Gastroesophageal sphincter (tissue), 4 donors: ENCODE results near the gene ARFIP1. TPM values are rescaled to one million over a fixed set of nuclear protein-coding genes. Genes with fewer than 3 reads are reported as not detected.

Experiments
- ATAC-seq: fragments of 150-250 bp; one replicate; pipeline ENCODE4 v1.9.1; 2016; ENCODE audit warnings: mild to moderate bottlenecking, moderate library complexity
- H3K27ac ChIP-seq, 4 donors: fragments of 200-600 bp; sonication (generic) in 3 of 4; 1 replicate in 3 of 4; 2 replicates in 1 of 4; pipeline ENCODE4 v1.5.1; 2016 to 2019
- H3K27me3 ChIP-seq: fragments of 200-600 bp; sonication (generic); one replicate; pipeline ENCODE4 v1.5.1; 2019
- H3K36me3 ChIP-seq, 2 donors: fragments of 200-600 bp; sonication (generic); one replicate each; pipeline ENCODE4 v1.5.1; 2019; ENCODE audit warnings: control low read depth in 1 of 2
- H3K4me1 ChIP-seq, 3 donors: fragments of 200-600 bp; sonication (generic); 1 replicate in 2 of 3; 2 replicates in 1 of 3; pipeline ENCODE4 v1.5.1; 2016 to 2019; ENCODE audit warnings: control low read depth in 2 of 3
- H3K4me3 ChIP-seq, 2 donors: fragments of 200-600 bp; sonication (generic); one replicate each; pipeline ENCODE4 v1.5.1; 2019; ENCODE audit warnings: mild to moderate bottlenecking in 1 of 2, moderate library complexity in 1 of 2
- H3K9me3 ChIP-seq, 3 donors: fragments of 200-600 bp; sonication (generic); one replicate each; pipeline ENCODE4 v1.5.1; 2017 to 2019; ENCODE audit warnings: control low read depth in 2 of 3
- EP300 ChIP-seq: sonication (generic); formaldehyde crosslinking; IDR thresholded peaks from one replicate; pipeline ENCODE4 v1.6.1; 2017; ENCODE audit warnings: antibody characterized with exemption, mild to moderate bottlenecking
- POLR2A ChIP-seq, 2 donors: fragments of 450-650 bp; IDR thresholded peaks; one replicate each; pipeline ENCODE4 v1.6.1; 2017; ENCODE audit warnings: antibody characterized with exemption in 2 of 2, mild to moderate bottlenecking in 2 of 2, moderate library complexity in 1 of 2
- POLR2AphosphoS5 ChIP-seq: sonication (generic); formaldehyde crosslinking; IDR thresholded peaks from one replicate; pipeline ENCODE4 v1.6.1; 2017; ENCODE audit warnings: antibody characterized with exemption
- WGBS, 2 donors: methylation state at CpG; one replicate each; pipeline ENCODE4 v1.1.5; 2018; ENCODE audit warnings: low coverage in 1 of 2; 5-methylcytosine and 5-hydroxymethylcytosine counted together
- total RNA-seq, 4 donors: library from RNA; depleted of rRNA; stranded (reverse); fragments of >200 nt; gene quantifications; one replicate each; pipeline ENCODE4 v1.1.0, GENCODE V29; 2016
- TF ChIP-seq, protein P1 (sequence below), 4 experiments: fragments of 200-600 bp in 2 of 4; fragments of 450-650 bp in 2 of 4; sonication (generic) in 1 of 4; IDR thresholded peaks; one replicate each; pipeline ENCODE4 v1.5.1; 2017 to 2019; ENCODE audit warnings: antibody characterized with exemption in 4 of 4, mild to moderate bottlenecking in 2 of 4, moderate library complexity in 2 of 4

ARFIP1 gene
- total RNA-seq, 4 donors from 2014 or later = 26.6 to 34.9 (median 29.5) TPM

DNA sequence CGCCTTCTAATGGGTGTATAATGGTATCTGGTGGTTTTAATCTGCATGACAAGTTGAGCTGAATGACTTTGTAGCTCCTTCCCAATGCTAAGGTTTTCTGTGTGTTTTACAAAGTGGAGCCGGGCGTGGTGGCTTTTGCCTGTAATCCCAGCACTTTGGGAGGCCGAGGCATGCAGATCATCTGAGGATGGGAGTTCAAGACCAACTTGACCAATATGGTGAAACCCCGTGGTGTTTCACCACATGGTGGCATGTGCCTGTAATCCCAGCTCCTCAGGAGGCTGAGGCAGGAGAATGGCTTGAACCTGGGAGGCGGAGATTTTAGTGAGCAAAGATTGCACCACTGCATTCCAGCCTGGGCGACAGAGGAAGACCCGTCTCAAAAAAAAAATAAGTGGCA lies 28.9 kb downstream of the ARFIP1 start:
- Histone ChIP-seq H3K4me1 (peaks cover 0 to 21% (median 3%) of the 10 kb centered on the region in 3 donors), H3K27me3 (no peaks in the 10 kb centered on the region), H3K9me3 (peaks cover 0 to 1% (median 0%) of the 10 kb centered on the region in 3 donors), H3K27ac (no peak overlapping the region), H3K4me3 (no peak overlapping the region), H3K36me3 (peaks cover 0 to under 1% of the 10 kb centered on the region in 2 donors)
- 88 to 100% methylated on average over 1 to 5 of the region's 8 CpGs for WGBS, 2 donors
- ATAC-seq = no peak
- TF ChIP-seq, protein P1, sequence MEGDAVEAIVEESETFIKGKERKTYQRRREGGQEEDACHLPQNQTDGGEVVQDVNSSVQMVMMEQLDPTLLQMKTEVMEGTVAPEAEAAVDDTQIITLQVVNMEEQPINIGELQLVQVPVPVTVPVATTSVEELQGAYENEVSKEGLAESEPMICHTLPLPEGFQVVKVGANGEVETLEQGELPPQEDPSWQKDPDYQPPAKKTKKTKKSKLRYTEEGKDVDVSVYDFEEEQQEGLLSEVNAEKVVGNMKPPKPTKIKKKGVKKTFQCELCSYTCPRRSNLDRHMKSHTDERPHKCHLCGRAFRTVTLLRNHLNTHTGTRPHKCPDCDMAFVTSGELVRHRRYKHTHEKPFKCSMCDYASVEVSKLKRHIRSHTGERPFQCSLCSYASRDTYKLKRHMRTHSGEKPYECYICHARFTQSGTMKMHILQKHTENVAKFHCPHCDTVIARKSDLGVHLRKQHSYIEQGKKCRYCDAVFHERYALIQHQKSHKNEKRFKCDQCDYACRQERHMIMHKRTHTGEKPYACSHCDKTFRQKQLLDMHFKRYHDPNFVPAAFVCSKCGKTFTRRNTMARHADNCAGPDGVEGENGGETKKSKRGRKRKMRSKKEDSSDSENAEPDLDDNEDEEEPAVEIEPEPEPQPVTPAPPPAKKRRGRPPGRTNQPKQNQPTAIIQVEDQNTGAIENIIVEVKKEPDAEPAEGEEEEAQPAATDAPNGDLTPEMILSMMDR (IDR thresholded peaks at IDR 0.05) = no peak
- TF ChIP-seq POLR2A (IDR thresholded peaks at IDR 0.05) (no peak), POLR2AphosphoS5 (no peak), EP300 (no peak)

DNA sequence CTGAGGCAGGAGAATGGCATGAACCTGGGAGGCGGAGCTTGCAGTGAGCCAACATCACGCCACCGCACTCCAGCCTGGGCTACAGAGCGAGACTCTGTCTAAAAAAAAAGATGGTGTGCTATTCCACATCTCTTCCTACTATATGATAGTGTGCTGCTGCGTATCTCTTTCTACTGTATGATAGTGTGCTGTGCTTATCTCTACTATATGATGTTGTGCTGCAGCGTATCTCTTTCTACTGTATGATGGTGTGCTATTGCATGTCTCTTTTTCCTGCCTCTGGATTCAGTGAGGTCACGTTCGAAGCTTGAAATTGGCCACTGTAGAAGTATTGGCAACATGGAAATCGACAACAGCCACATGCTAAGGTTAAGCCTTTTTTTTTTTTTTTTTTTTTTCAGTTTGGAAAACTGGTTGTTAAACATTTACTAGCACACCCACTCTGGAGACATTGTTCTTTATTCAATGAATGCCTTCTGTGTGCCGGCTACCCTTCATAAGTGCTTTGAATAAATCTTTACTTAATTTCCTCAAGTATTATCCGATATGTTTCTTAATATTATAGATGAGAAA lies 31.0 kb downstream of the ARFIP1 start:
- peaks cover 0 to 11% (median 2%) of the 10 kb centered on the region in 3 donors for H3K4me1 ChIP-seq
- peaks cover 0 to 7% (median 0%) of the 10 kb centered on the region in 3 donors for H3K9me3 ChIP-seq
- no peak for TF ChIP-seq POLR2AphosphoS5
- no peak for TF ChIP-seq EP300
- no peak for TF ChIP-seq POLR2A (IDR thresholded peaks at IDR 0.05)
- TF ChIP-seq, protein P1 (IDR thresholded peaks at IDR 0.05) = no peak
- no peak overlapping the region for H3K4me3 ChIP-seq
- peaks cover 0 to 11% of the 10 kb centered on the region in 2 donors for H3K36me3 ChIP-seq
- ATAC-seq = no peak
- H3K27ac ChIP-seq = no peak overlapping the region
- whole genome bisulfite sequencing, 2 donors = 76 to 78% methylated on average over 10 to 11 of the region's 11 CpGs
- no peaks in the 10 kb centered on the region for H3K27me3 ChIP-seq

- H3K4me3 ChIP-seq = no peak overlapping the region
- H3K27ac ChIP-seq = no peak overlapping the region
- no peak for ATAC-seq
- TF ChIP-seq POLR2AphosphoS5 = no peak
- TF ChIP-seq, protein P1 (IDR thresholded peaks at IDR 0.05) = no peak
- no peak for TF ChIP-seq EP300
- TF ChIP-seq POLR2A (IDR thresholded peaks at IDR 0.05) = no peak
- peaks cover 0 to 30% of the 10 kb centered on the region in 2 donors for H3K36me3 ChIP-seq
- no peaks in the 10 kb centered on the region for H3K4me1 ChIP-seq
- no peaks in the 10 kb centered on the region for H3K27me3 ChIP-seq
- peaks cover 0 to 7% (median 0%) of the 10 kb centered on the region in 3 donors for H3K9me3 ChIP-seq
Observed at GRCh38 chr4:152815078-152815477, 35.3 kb downstream of the ARFIP1 start.

GRCh38 chr4:152817331-152817730 lies 37.6 kb downstream of the ARFIP1 start:
- H3K9me3 ChIP-seq = peaks cover 0 to 7% (median 0%) of the 10 kb centered on the region in 3 donors
- no peak overlapping the region for H3K4me3 ChIP-seq
- H3K27ac ChIP-seq = no peak overlapping the region
- no peak for ATAC-seq
- TF ChIP-seq EP300 (no peak), POLR2AphosphoS5 (no peak), POLR2A (IDR thresholded peaks at IDR 0.05) (no peak)
- TF ChIP-seq, protein P1 (IDR thresholded peaks at IDR 0.05) = no peak
- no peaks in the 10 kb centered on the region for H3K27me3 ChIP-seq
- H3K36me3 ChIP-seq = peaks cover 0 to 31% of the 10 kb centered on the region in 2 donors
- H3K4me1 ChIP-seq = no peaks in the 10 kb centered on the region

- no peak overlapping the region for H3K27ac ChIP-seq
- ATAC-seq = no peak
- peaks cover 0 to 26% of the 10 kb centered on the region in 2 donors for H3K36me3 ChIP-seq
- H3K4me3 ChIP-seq = no peak overlapping the region
- 80 to 91% methylated on average over 1 to 4 of the region's 7 CpGs for WGBS, 2 donors
- no peaks in the 10 kb centered on the region for H3K27me3 ChIP-seq
- peaks cover 0 to under 1% (median 0%) of the 10 kb centered on the region in 3 donors for H3K9me3 ChIP-seq
- H3K4me1 ChIP-seq = no peaks in the 10 kb centered on the region
- TF ChIP-seq, protein P1 (IDR thresholded peaks at IDR 0.05) = no peak
- TF ChIP-seq EP300 (no peak), POLR2A (IDR thresholded peaks at IDR 0.05) (no peak), POLR2AphosphoS5 (no peak)
Observed at GRCh38 chr4:152819026-152819645, 39.4 kb downstream of the ARFIP1 start.
